GM18517 (cell line): Measurements from ENCODE around the gene USH1G.
"Not testable (repeated sequence)": the region's sequence is repeated elsewhere in the genome, so short reads cannot be mapped to it uniquely, and the experiment has no call there.

Experiments
- ATAC-seq: cut with Tn5 transposase; IDR thresholded peaks from one replicate; pipeline ENCODE4 v1.9.1; 2021; ENCODE audit warnings: mild to moderate bottlenecking, moderate library complexity; ENCODE audit not compliant: unreplicated experiment

The USH1G gene

GRCh38 chr17:74935585-74936469, 12.8 kb upstream of the USH1G start, which contains the start of gene OTOP3:
OTOP3 (plus strand) TSS chr17:74935898; CDS start chr17:74935922, 24 bp downstream.
- ATAC-seq = no peak

GRCh38 chr17:74935048-74935447, 12.0 kb upstream of the USH1G start:
- no peak for ATAC-seq

- no peak for ATAC-seq
Observed at GRCh38 chr17:74930535-74931036, 7.5 kb upstream of the USH1G start.

GRCh38 chr17:74928786-74929185, 5.7 kb upstream of the USH1G start:
- no peak for ATAC-seq

- ATAC-seq = no peak
Observed at GRCh38 chr17:74925242-74925641, 2.2 kb upstream of the USH1G start.

GRCh38 chr17:74924250-74924948, 1.3 kb upstream of the USH1G start, which contains the start of gene OTOP2:
OTOP2 (plus strand) TSS chr17:74924273; CDS start chr17:74924633, 360 bp downstream.
- no peak for ATAC-seq

GRCh38 chr17:74923538-74924249, 639 bp upstream of the USH1G start:
- ATAC-seq = no peak

- no peak for ATAC-seq
Observed at GRCh38 chr17:74922172-74922571, 883 bp downstream of the USH1G start.

GRCh38 chr17:74921769-74922168, 1.3 kb downstream of the USH1G start:
- ATAC-seq = no peak

- ATAC-seq = no peak
Observed at GRCh38 chr17:74921026-74921681, 1.9 kb downstream of the USH1G start.

- no peak for ATAC-seq
Observed at GRCh38 chr17:74920642-74921025, 2.4 kb downstream of the USH1G start.

GRCh38 chr17:74920306-74920620, 2.8 kb downstream of the USH1G start:
- ATAC-seq = no peak

- ATAC-seq = no peak
Observed at GRCh38 chr17:74919440-74920305, 3.4 kb downstream of the USH1G start.

- ATAC-seq = no peak
Observed at GRCh38 chr17:74918906-74919305, 4.1 kb downstream of the USH1G start.

- ATAC-seq = no peak
Observed at GRCh38 chr17:74917430-74917829, 5.6 kb downstream of the USH1G start.

- ATAC-seq = no peak
Observed at GRCh38 chr17:74916851-74917199, 6.2 kb downstream of the USH1G start.

GRCh38 chr17:74916136-74916850, 6.8 kb downstream of the USH1G start:
- ATAC-seq = no peak

GRCh38 chr17:74911423-74911822, 11.6 kb downstream of the USH1G start:
- not testable (repeated sequence) for ATAC-seq

- not testable (repeated sequence) for ATAC-seq
Observed at GRCh38 chr17:74909097-74909496, 14.0 kb downstream of the USH1G start.
